Mesenchymal stem cell (in vitro differentiated cells and primary cell): Measurements from ENCODE around the gene TWIST2.
A peak's percentile ranks its signal among the peaks of the same experiment; 100 is the strongest.

Experiments
- DNase-seq: peaks from one replicate; pipeline ENCODE4 v3.0.0-alpha.2; 2013
- H2AFZ ChIP-seq: one replicate; pipeline ENCODE4 v1.6.1; 2013; ENCODE audit warnings: low read depth, mild to moderate bottlenecking, control low read depth, inconsistent platforms, low read length, moderate library complexity
- H2AK5ac ChIP-seq: 2 replicates; pipeline ENCODE4 v1.6.1; 2013; ENCODE audit warnings: low read length, moderate library complexity, mild to moderate bottlenecking, inconsistent platforms; ENCODE audit not compliant: severe bottlenecking
- H2BK120ac ChIP-seq: one replicate; pipeline ENCODE4 v1.6.1; 2013; ENCODE audit warnings: low read depth, mild to moderate bottlenecking, inconsistent platforms, low read length, moderate library complexity
- H2BK12ac ChIP-seq, 2 experiments: one replicate each; pipeline ENCODE4 v1.6.1; 2013; ENCODE audit warnings: inconsistent platforms in 2 of 2, low read length in 2 of 2, mild to moderate bottlenecking in 2 of 2, moderate library complexity in 2 of 2, control low read depth in 1 of 2
- H2BK15ac ChIP-seq: one replicate; pipeline ENCODE4 v1.6.1; 2013; ENCODE audit warnings: mild to moderate bottlenecking, low read depth, inconsistent platforms; ENCODE audit not compliant: poor library complexity, severe bottlenecking
- H2BK5ac ChIP-seq: 2 replicates; pipeline ENCODE4 v1.6.1; 2013; ENCODE audit warnings: low read depth, mild to moderate bottlenecking, low read length, control low read depth, inconsistent platforms; ENCODE audit not compliant: poor library complexity, severe bottlenecking
- H3K14ac ChIP-seq, 2 experiments: one replicate each; pipeline ENCODE4 v1.6.1; 2013; ENCODE audit warnings: inconsistent platforms in 2 of 2, low read length in 2 of 2, control low read depth in 1 of 2, mild to moderate bottlenecking in 1 of 2, moderate library complexity in 1 of 2
- H3K18ac ChIP-seq, 2 experiments: one replicate each; pipeline ENCODE4 v1.6.1; 2013; ENCODE audit warnings: inconsistent platforms in 2 of 2, low read length in 2 of 2, control low read depth in 1 of 2, low read depth in 1 of 2, mild to moderate bottlenecking in 1 of 2
- H3K23ac ChIP-seq, 2 experiments: one replicate each; pipeline ENCODE4 v1.6.1; 2013; ENCODE audit warnings: inconsistent platforms in 2 of 2, low read length in 2 of 2, mild to moderate bottlenecking in 2 of 2, moderate library complexity in 2 of 2, control low read depth in 1 of 2
- H3K27ac ChIP-seq: 2 replicates; pipeline ENCODE4 v1.5.1; 2013; ENCODE audit warnings: mild to moderate bottlenecking, moderate library complexity, low read length, control low read depth, inconsistent platforms; ENCODE audit not compliant: poor library complexity, severe bottlenecking
- H3K27me3 ChIP-seq, 2 experiments: 2 replicates each; pipeline versions ENCODE4 v1.6.1 to v1.7.0; 2013; ENCODE audit warnings: low read length in 2 of 2, mild to moderate bottlenecking in 2 of 2, moderate library complexity in 2 of 2, control low read depth in 1 of 2, inconsistent platforms in 1 of 2; ENCODE audit not compliant: control insufficient read depth in 1 of 2, insufficient read depth in 1 of 2
- H3K36me3 ChIP-seq, 2 experiments: 2 replicates each; pipeline versions ENCODE4 v1.6.1 to v1.7.0; 2013; ENCODE audit warnings: low read length in 2 of 2, control low read depth in 1 of 2, inconsistent platforms in 1 of 2, low read depth in 1 of 2, mild to moderate bottlenecking in 1 of 2; ENCODE audit not compliant: insufficient read depth in 2 of 2, control insufficient read depth in 1 of 2
- H3K4ac ChIP-seq, 2 experiments: one replicate each; pipeline ENCODE4 v1.6.1; 2013; ENCODE audit warnings: inconsistent platforms in 2 of 2, low read length in 2 of 2, mild to moderate bottlenecking in 2 of 2, moderate library complexity in 2 of 2, control low read depth in 1 of 2, low read depth in 1 of 2
- H3K4me1 ChIP-seq: 2 replicates; pipeline ENCODE4 v1.6.1; 2013; ENCODE audit warnings: low read depth, low read length, control low read depth; ENCODE audit not compliant: control insufficient read depth, insufficient read depth
- H3K4me2 ChIP-seq: 2 replicates; pipeline ENCODE4 v1.6.1; 2013; ENCODE audit warnings: low read length, mild to moderate bottlenecking, inconsistent platforms; ENCODE audit not compliant: poor library complexity, severe bottlenecking
- H3K4me3 ChIP-seq, 2 experiments: 2 replicates each; pipeline versions ENCODE4 v1.5.1 to v1.7.0; 2013; ENCODE audit warnings: low read length in 2 of 2, mild to moderate bottlenecking in 2 of 2, control low read depth in 1 of 2, low read depth in 1 of 2; ENCODE audit not compliant: insufficient read depth in 1 of 2
- H3K79me1 ChIP-seq: replicated peaks from 2 replicates; pipeline ENCODE4 v1.6.1; 2013; ENCODE audit warnings: mild to moderate bottlenecking, control low read depth, low read length, inconsistent platforms; ENCODE audit not compliant: poor library complexity, severe bottlenecking
- H3K9ac ChIP-seq: 2 replicates; pipeline ENCODE4 v1.7.0; 2013; ENCODE audit warnings: mild to moderate bottlenecking, low read length, moderate library complexity
- H3K9me3 ChIP-seq: 2 replicates; pipeline ENCODE4 v1.7.0; 2013; ENCODE audit warnings: mild to moderate bottlenecking, low read length; ENCODE audit not compliant: control insufficient read depth
- H4K8ac ChIP-seq: one replicate; pipeline ENCODE4 v1.6.1; 2013; ENCODE audit warnings: inconsistent platforms, mild to moderate bottlenecking, low read length, moderate library complexity
- H4K91ac ChIP-seq: one replicate; pipeline ENCODE4 v1.6.1; 2013; ENCODE audit warnings: mild to moderate bottlenecking, low read length, inconsistent platforms
- WGBS: methylation state at CpG from one replicate; pipeline ENCODE4 v1.1.7; 2013; ENCODE audit warnings: mixed read lengths; 5-methylcytosine and 5-hydroxymethylcytosine counted together

TWIST2 gene

GRCh38 chr2:238831177-238831576 lies 16.7 kb upstream of the TWIST2 start:
- Histone ChIP-seq H2AK5ac (no peak overlapping the region), H2BK5ac (no peak overlapping the region), H3K27me3 (peaks cover 0 to 34% of the 10 kb centered on the region in 2 experiments), H4K91ac (no peak overlapping the region), H3K36me3 (no peaks in the 10 kb centered on the region), H3K9ac (no peak overlapping the region), H2BK12ac (no peak overlapping the region), H3K4me1 (no peaks in the 10 kb centered on the region), H2AFZ (no peak overlapping the region), H2BK120ac (no peak overlapping the region), H3K14ac (no peak overlapping the region), H3K4me3 (no peak overlapping the region), H3K79me1 (no peaks in the 10 kb centered on the region), H2BK15ac (no peak overlapping the region), H3K9me3 (no peaks in the 10 kb centered on the region), H3K27ac (no peak overlapping the region), H3K4me2 (no peak overlapping the region), H3K18ac (no peak overlapping the region), H3K23ac (no peak overlapping the region), H3K4ac (no peak overlapping the region), H4K8ac (no peak overlapping the region)
- no CpG with 5 or more reads among the region's 2 CpGs for WGBS
- DNase-seq: no peak

GRCh38 chr2:238834982-238835381 lies 12.9 kb upstream of the TWIST2 start:
- peaks cover 10% of the 10 kb centered on the region for H3K9me3 ChIP-seq
- no peak overlapping the region for H3K4me2 ChIP-seq
- no peak overlapping the region for H3K9ac ChIP-seq
- DNase-seq: no peak
- H3K18ac ChIP-seq: no peak overlapping the region
- H3K14ac ChIP-seq: no peak overlapping the region
- 73% methylated on average over 3 of the region's 3 CpGs for WGBS
- no peak overlapping the region for H2BK5ac ChIP-seq
- H2BK120ac ChIP-seq: no peak overlapping the region
- H3K79me1 ChIP-seq: no peaks in the 10 kb centered on the region
- H3K27ac ChIP-seq: no peak overlapping the region
- no peaks in the 10 kb centered on the region for H3K4me1 ChIP-seq
- H2AK5ac ChIP-seq: no peak overlapping the region
- no peaks in the 10 kb centered on the region for H3K36me3 ChIP-seq
- no peak overlapping the region for H3K23ac ChIP-seq
- no peak overlapping the region for H2BK15ac ChIP-seq
- H4K91ac ChIP-seq: no peak overlapping the region
- H3K27me3 ChIP-seq: peaks cover 0 to 50% of the 10 kb centered on the region in 2 experiments
- H2BK12ac ChIP-seq: no peak overlapping the region
- no peak overlapping the region for H3K4me3 ChIP-seq
- H4K8ac ChIP-seq: no peak overlapping the region
- H3K4ac ChIP-seq: no peak overlapping the region
- no peak overlapping the region for H2AFZ ChIP-seq

GRCh38 chr2:238835726-238836301 lies 12.1 kb upstream of the TWIST2 start:
- Histone ChIP-seq H4K91ac (no peak overlapping the region), H2BK15ac (no peak overlapping the region), H2AK5ac (no peak overlapping the region), H3K18ac (no peak overlapping the region), H3K79me1 (no peaks in the 10 kb centered on the region), H3K4me2 (no peak overlapping the region), H2BK5ac (no peak overlapping the region), H3K9ac (no peak overlapping the region), H3K4me3 (no peak overlapping the region), H3K27me3 (peaks cover 0 to 50% of the 10 kb centered on the region in 2 experiments), H3K9me3 (peaks cover 10% of the 10 kb centered on the region), H4K8ac (no peak overlapping the region), H2BK120ac (no peak overlapping the region), H3K4me1 (no peaks in the 10 kb centered on the region), H2AFZ (no peak overlapping the region), H3K36me3 (no peaks in the 10 kb centered on the region), H3K14ac (no peak overlapping the region), H3K4ac (no peak overlapping the region), H3K27ac (no peak overlapping the region), H2BK12ac (no peak overlapping the region), H3K23ac (no peak overlapping the region)
- 66% methylated on average over 7 of the region's 7 CpGs for WGBS
- DNase-seq: no peak

- Histone ChIP-seq H3K4me1 (no peaks in the 10 kb centered on the region), H3K9me3 (peaks cover 10% of the 10 kb centered on the region), H3K4ac (no peak overlapping the region), H2BK5ac (no peak overlapping the region), H3K14ac (no peak overlapping the region), H4K8ac (no peak overlapping the region), H3K79me1 (no peaks in the 10 kb centered on the region), H3K36me3 (no peaks in the 10 kb centered on the region), H3K27me3 (peaks cover 0 to 38% of the 10 kb centered on the region in 2 experiments), H4K91ac (peak overlapping the region; percentile 20), H2AK5ac (no peak overlapping the region), H2BK15ac (no peak overlapping the region), H3K4me3 (no peak overlapping the region), H3K9ac (no peak overlapping the region), H2BK12ac (no peak overlapping the region), H3K23ac (peak overlapping the region in 1 of 2 experiments; percentile 9), H3K18ac (no peak overlapping the region), H2AFZ (no peak overlapping the region), H3K4me2 (no peak overlapping the region), H2BK120ac (no peak overlapping the region), H3K27ac (no peak overlapping the region)
- DNase-seq: no peak
These were observed 9.0 kb upstream of the TWIST2 start for GRCh38 chr2:238838786-238839327.
